Osteocyte (in vitro differentiated cells): ENCODE data around the gene EYA2. TPM values are rescaled to one million over a fixed set of nuclear protein-coding genes. Genes with fewer than 3 reads are reported as not detected.

Source experiments
- DNase-seq: peaks from one replicate; pipeline ENCODE4 v3.0.0; 2021; ENCODE audit warnings: mixed read lengths; ENCODE audit not compliant: unreplicated experiment; ENCODE audit errors: extremely low spot score
- H3K27ac Mint-ChIP-seq: one replicate; pipeline ENCODE4 v1.8.0; 2021; ENCODE audit warnings: mild to moderate bottlenecking, mixed read lengths; ENCODE audit not compliant: unreplicated experiment
- H3K27me3 Mint-ChIP-seq: one replicate; pipeline ENCODE4 v1.8.0; 2021; ENCODE audit warnings: mixed read lengths; ENCODE audit not compliant: unreplicated experiment
- H3K36me3 Mint-ChIP-seq: one replicate; pipeline ENCODE4 v1.8.0; 2021; ENCODE audit warnings: mixed read lengths; ENCODE audit not compliant: unreplicated experiment
- H3K4me1 Mint-ChIP-seq: one replicate; pipeline ENCODE4 v1.8.0; 2021; ENCODE audit warnings: mixed read lengths; ENCODE audit not compliant: unreplicated experiment
- H3K4me3 Mint-ChIP-seq: one replicate; pipeline ENCODE4 v1.8.0; 2021; ENCODE audit warnings: mild to moderate bottlenecking, moderate library complexity, mixed read lengths; ENCODE audit not compliant: unreplicated experiment
- H3K9me3 Mint-ChIP-seq: one replicate; pipeline ENCODE4 v1.8.0; 2021; ENCODE audit warnings: mixed read lengths; ENCODE audit not compliant: unreplicated experiment
- CTCF ChIP-seq: fragments of 200-600 bp; sonication (generic); IDR thresholded peaks from 2 replicates; pipeline ENCODE4 v1.5.0; 2021; ENCODE audit warnings: antibody characterized with exemption, mild to moderate bottlenecking, moderate library complexity
- total RNA-seq: library from RNA; stranded (reverse); gene quantifications from 2 replicates; pipeline ENCODE4 v1.2.1, GENCODE V29; 2021

Gene EYA2
- total RNA-seq, 1 donor from 2014 or later, result not detected

- H3K36me3 Mint-ChIP-seq, result peaks cover 2% of the 10 kb centered on the region
- TF ChIP-seq CTCF, result no peak
- H3K4me1 Mint-ChIP-seq, result no peaks in the 10 kb centered on the region
- H3K9me3 Mint-ChIP-seq, result no peaks in the 10 kb centered on the region
- peaks cover 15% of the 10 kb centered on the region for H3K27me3 Mint-ChIP-seq
- H3K4me3 Mint-ChIP-seq, result no peak overlapping the region
- no peak for DNase-seq
- no peak overlapping the region for H3K27ac Mint-ChIP-seq
Measured at GRCh38 chr20:47187450-47188195, 293.0 kb downstream of the EYA2 start.

- DNase-seq, result no peak
- no peak for TF ChIP-seq CTCF
- Mint-ChIP-seq H3K27me3 (peaks cover 15% of the 10 kb centered on the region), H3K27ac (no peak overlapping the region), H3K4me3 (no peak overlapping the region), H3K9me3 (no peaks in the 10 kb centered on the region), H3K4me1 (no peaks in the 10 kb centered on the region), H3K36me3 (peaks cover 2% of the 10 kb centered on the region)
Measured at GRCh38 chr20:47188540-47188939, 293.9 kb downstream of the EYA2 start.

- Mint-ChIP-seq H3K9me3 (no peaks in the 10 kb centered on the region), H3K36me3 (peaks cover 2% of the 10 kb centered on the region), H3K4me3 (no peak overlapping the region), H3K27ac (no peak overlapping the region), H3K27me3 (peaks cover 15% of the 10 kb centered on the region), H3K4me1 (no peaks in the 10 kb centered on the region)
- TF ChIP-seq CTCF, result no peak
- DNase-seq, result no peak
Measured at GRCh38 chr20:47189060-47189459, 294.4 kb downstream of the EYA2 start.

- no peak for DNase-seq
- Mint-ChIP-seq H3K27me3 (peaks cover 15% of the 10 kb centered on the region), H3K27ac (no peak overlapping the region), H3K36me3 (peaks cover 2% of the 10 kb centered on the region), H3K9me3 (no peaks in the 10 kb centered on the region), H3K4me1 (peaks cover 5% of the 10 kb centered on the region), H3K4me3 (no peak overlapping the region)
- TF ChIP-seq CTCF, result no peak
Measured at GRCh38 chr20:47191074-47191673, 296.5 kb downstream of the EYA2 start.

- TF ChIP-seq CTCF, result no peak
- no peak overlapping the region for H3K27ac Mint-ChIP-seq
- no peak overlapping the region for H3K4me3 Mint-ChIP-seq
- DNase-seq, result no peak
- H3K4me1 Mint-ChIP-seq, result peaks cover 10% of the 10 kb centered on the region
- H3K27me3 Mint-ChIP-seq, result peaks cover 15% of the 10 kb centered on the region
- H3K9me3 Mint-ChIP-seq, result no peaks in the 10 kb centered on the region
- peaks cover 2% of the 10 kb centered on the region for H3K36me3 Mint-ChIP-seq
Measured at GRCh38 chr20:47191956-47192355, 297.3 kb downstream of the EYA2 start.
